Nephron (organoid): ENCODE data around the gene KIRREL1.

Source experiments
- H3K27ac Mint-ChIP-seq, 3 experiments: 2 replicates each; pipeline ENCODE4 v1.8.0; 2020; ENCODE audit warnings: mixed read lengths in 3 of 3, mild to moderate bottlenecking in 2 of 3, moderate library complexity in 1 of 3
- H3K27me3 Mint-ChIP-seq: 2 replicates; pipeline ENCODE4 v1.8.0; 2021; ENCODE audit warnings: low read depth, mild to moderate bottlenecking, moderate library complexity, mixed read lengths
- H3K36me3 Mint-ChIP-seq: 2 replicates; pipeline ENCODE4 v1.8.0; 2020; ENCODE audit warnings: low read depth, mixed read lengths
- H3K4me1 Mint-ChIP-seq: 2 replicates; pipeline ENCODE4 v1.8.0; 2020; ENCODE audit warnings: mixed read lengths
- H3K4me3 Mint-ChIP-seq, 3 experiments: 2 replicates each; pipeline ENCODE4 v1.8.0; 2020; ENCODE audit warnings: mild to moderate bottlenecking in 3 of 3, mixed read lengths in 3 of 3, moderate library complexity in 2 of 3
- H3K9me3 Mint-ChIP-seq: 2 replicates; pipeline ENCODE4 v1.8.0; 2020; ENCODE audit warnings: mixed read lengths
- CTCF ChIP-seq, 3 experiments: fragments of 200-600 bp; sonication (generic); IDR thresholded peaks; one replicate each; pipeline ENCODE4 v1.5.0; 2021; ENCODE audit warnings: antibody characterized with exemption in 3 of 3; ENCODE audit not compliant: unreplicated experiment in 3 of 3

Gene KIRREL1

GRCh38 chr1:158131217-158131616 lies 137.8 kb downstream of the KIRREL1 start:
- no peak for TF ChIP-seq CTCF (IDR thresholded peaks at IDR 0.05; ENCODE audit: unreplicated experiment in 3 of 3)
- Mint-ChIP-seq H3K27me3 (peaks cover under 1% of the 10 kb centered on the region), H3K36me3 (no peaks in the 10 kb centered on the region), H3K27ac (no peak overlapping the region), H3K4me1 (no peaks in the 10 kb centered on the region), H3K4me3 (no peak overlapping the region), H3K9me3 (no peaks in the 10 kb centered on the region)

GRCh38 chr1:158140764-158141192 lies 147.3 kb downstream of the KIRREL1 start:
- TF ChIP-seq CTCF (IDR thresholded peaks at IDR 0.05; ENCODE audit: unreplicated experiment in 3 of 3) = no peak
- Mint-ChIP-seq H3K36me3 (no peaks in the 10 kb centered on the region), H3K9me3 (no peaks in the 10 kb centered on the region), H3K4me3 (no peak overlapping the region), H3K4me1 (peaks cover 14% of the 10 kb centered on the region), H3K27ac (peak overlapping the region in 2 of 3 experiments; percentile 20 to 78), H3K27me3 (peaks cover 3% of the 10 kb centered on the region)

GRCh38 chr1:158145173-158145719 lies 151.8 kb downstream of the KIRREL1 start:
- no peak overlapping the region for H3K4me3 Mint-ChIP-seq

GRCh38 chr1:158146165-158146564 lies 152.7 kb downstream of the KIRREL1 start:
- Mint-ChIP-seq H3K36me3 (no peaks in the 10 kb centered on the region), H3K27ac (peak overlapping the region in 1 of 3 experiments; percentile 35), H3K9me3 (no peaks in the 10 kb centered on the region), H3K4me1 (peaks cover 16% of the 10 kb centered on the region), H3K4me3 (no peak overlapping the region), H3K27me3 (no peaks in the 10 kb centered on the region)
- no peak for TF ChIP-seq CTCF (IDR thresholded peaks at IDR 0.05; ENCODE audit: unreplicated experiment in 3 of 3)

More at GRCh38 chr1:158145173-158145719, 151.8 kb downstream of the KIRREL1 start:
- Mint-ChIP-seq H3K27me3 (peaks cover 3% of the 10 kb centered on the region), H3K4me1 (peaks cover 24% of the 10 kb centered on the region), H3K27ac (no peak overlapping the region), H3K36me3 (no peaks in the 10 kb centered on the region), H3K9me3 (no peaks in the 10 kb centered on the region)
- no peak for TF ChIP-seq CTCF (IDR thresholded peaks at IDR 0.05; ENCODE audit: unreplicated experiment in 3 of 3)

GRCh38 chr1:158146739-158147138 lies 153.3 kb downstream of the KIRREL1 start:
- no peaks in the 10 kb centered on the region for H3K27me3 Mint-ChIP-seq
- peaks cover 14% of the 10 kb centered on the region for H3K4me1 Mint-ChIP-seq
- no peak for TF ChIP-seq CTCF (IDR thresholded peaks at IDR 0.05; ENCODE audit: unreplicated experiment in 3 of 3)
- no peaks in the 10 kb centered on the region for H3K9me3 Mint-ChIP-seq
- H3K36me3 Mint-ChIP-seq = no peaks in the 10 kb centered on the region
- H3K4me3 Mint-ChIP-seq = no peak overlapping the region
- peak overlapping the region in 1 of 3 experiments; percentile 38 for H3K27ac Mint-ChIP-seq

GRCh38 chr1:158147401-158147800 lies 154.0 kb downstream of the KIRREL1 start:
- Mint-ChIP-seq H3K36me3 (no peaks in the 10 kb centered on the region), H3K9me3 (no peaks in the 10 kb centered on the region), H3K27ac (peak overlapping the region in 1 of 3 experiments; percentile 38)

More at GRCh38 chr1:158147401-158147800, 154.0 kb downstream of the KIRREL1 start:
- H3K27me3 Mint-ChIP-seq = no peaks in the 10 kb centered on the region
- H3K4me1 Mint-ChIP-seq = peaks cover 12% of the 10 kb centered on the region
- no peak for TF ChIP-seq CTCF (IDR thresholded peaks at IDR 0.05; ENCODE audit: unreplicated experiment in 3 of 3)
- H3K4me3 Mint-ChIP-seq = peak overlapping the region in 1 of 3 experiments; percentile 9
